Heart right ventricle (tissue), 16 donors: ENCODE results near the gene STARD4. TPM values are rescaled to one million over a fixed set of nuclear protein-coding genes. Genes with fewer than 3 reads are reported as not detected.
A peak's percentile ranks its signal among the peaks of the same experiment; 100 is the strongest.

Experiments
- ATAC-seq, 8 donors: fragments of 200-7000 bp; cut with Tn5 transposase; one replicate each; pipeline ENCODE4 v1.9.1; 2020; ENCODE audit warnings: mild to moderate bottlenecking in 8 of 8, moderate library complexity in 8 of 8, moderate number of reproducible peaks in 1 of 8
- DNase-seq, 2 donors: peaks; one replicate each; pipeline ENCODE4 v3.0.0-alpha.2; 2020
- H3K27ac ChIP-seq, 10 donors: fragments of 200-600 bp; sonication (generic) in 2 of 10; one replicate each; pipeline versions ENCODE4 v1.5.0 to v1.8.0; 2020 to 2022; ENCODE audit warnings: mild to moderate bottlenecking in 3 of 10
- H3K27me3 ChIP-seq, 7 donors: fragments of 200-600 bp; one replicate each; pipeline ENCODE4 v1.8.0; 2021 to 2022; ENCODE audit warnings: mild to moderate bottlenecking in 2 of 7
- H3K36me3 ChIP-seq, 9 donors: fragments of 200-600 bp; sonication (generic) in 1 of 9; one replicate each; pipeline versions ENCODE4 v1.5.0 to v1.8.0; 2020 to 2022; ENCODE audit warnings: mild to moderate bottlenecking in 2 of 9
- H3K4me1 ChIP-seq, 9 donors: fragments of 200-600 bp; sonication (generic) in 1 of 9; one replicate each; pipeline versions ENCODE4 v1.5.0 to v1.8.0; 2020 to 2022; ENCODE audit warnings: mild to moderate bottlenecking in 4 of 9
- H3K4me3 ChIP-seq, 10 donors: fragments of 200-600 bp; sonication (generic) in 2 of 10; one replicate each; pipeline versions ENCODE4 v1.5.0 to v1.8.0; 2020 to 2022; ENCODE audit warnings: mild to moderate bottlenecking in 7 of 10, moderate library complexity in 2 of 10
- H3K9me3 ChIP-seq, 11 donors: fragments of 200-600 bp in 10 of 11; sonication (generic) in 2 of 11; one replicate each; pipeline versions ENCODE4 v1.5.0 to v1.8.0; 2013 to 2022; ENCODE audit warnings: mild to moderate bottlenecking in 2 of 11, control low read depth in 1 of 11, moderate library complexity in 1 of 11
- WGBS, 2 donors: extraction: QIAGEN DNeasy Blood & Tissue Kit; methylation state at CpG; one replicate each; pipeline ENCODE4 v1.1.7; 2013; ENCODE audit warnings: inconsistent platforms in 1 of 2; 5-methylcytosine and 5-hydroxymethylcytosine counted together
- intact Hi-C, 10 donors: fragments of 100-400 bp; cut with DNase I; formaldehyde crosslinking; loops; one replicate each; pipeline versions ENCODE4 v1.11.1 to v1.14.2; 2022
- polyA plus RNA-seq, 2 donors: library from polyadenylated mRNA; stranded (reverse); fragments of 200-250 nt; gene quantifications; one replicate each; pipeline ENCODE4 v1.2.3, GENCODE V29; 2013
- total RNA-seq, 10 donors: library from RNA; stranded (reverse); fragmentation: NEBNext Ultra II Directional in 3 of 10; extraction: Animal tissue kit (Norgen Biotek cat#: 25700) in 3 of 10; gene quantifications; one replicate each; pipeline versions ENCODE4 v1.2.1 to v1.2.4, GENCODE V29; 2021 to 2023
- TF ChIP-seq, protein P1 (sequence below), 9 donors: fragments of 200-600 bp; sonication (generic) in 2 of 9; IDR thresholded peaks; one replicate each; pipeline versions ENCODE4 v1.5.0 to v1.8.0; 2021 to 2022; ENCODE audit warnings: antibody characterized with exemption in 9 of 9, mild to moderate bottlenecking in 5 of 9, moderate library complexity in 1 of 9
- donor health status: Arrhythmogenic right ventricular cardiomyopathy.
- donor health status: ischemic (EF 13 %, LVEDD 7.1; RV severe dilation, severe dysfunction).
- donor health status: healthy with polysubstance abuse.
- donor health status: DM: no; HTN: yes; CAD: no.
- donor health status: DM: no; HTN: no; CAD: no.
- donor health status: ischemic (EF 25% LVEDD 6.9; RV normal size, moderate dysfunction).
- donor health status: ischemic (EF 25% LVEDD 5.7; RV mildly dilated, moderate dysfunction).
- donor health status: healthy.
- donor health status: DM: yes; HTN: yes; CAD: no.
- donor health status: Ischemic cardiomyopathy.
- donor health status: ischemic (EF 35%, LVEDD 5.7; RV mildly dilated, moderate dysfunction).
- donor health status: nonischemic (EF 11% LVEDD 7.7; RV severe dilation, severe dysfunction).
- donor health status: DM: yes; HTN: yes; CAD: no.
- donor health status: PGD.
- donor health status: ischemic (EF 29% LVEDD 5.4; RV normal size, mild dysfunction).
- donor health status: nonischemic (EF 23%, LVEDD 6.1; RV moderate dilation, normal function).

Gene STARD4
- total and polyA plus RNA-seq, 12 donors: 2.9 to 14.0 (median 6.1) TPM

DNA sequence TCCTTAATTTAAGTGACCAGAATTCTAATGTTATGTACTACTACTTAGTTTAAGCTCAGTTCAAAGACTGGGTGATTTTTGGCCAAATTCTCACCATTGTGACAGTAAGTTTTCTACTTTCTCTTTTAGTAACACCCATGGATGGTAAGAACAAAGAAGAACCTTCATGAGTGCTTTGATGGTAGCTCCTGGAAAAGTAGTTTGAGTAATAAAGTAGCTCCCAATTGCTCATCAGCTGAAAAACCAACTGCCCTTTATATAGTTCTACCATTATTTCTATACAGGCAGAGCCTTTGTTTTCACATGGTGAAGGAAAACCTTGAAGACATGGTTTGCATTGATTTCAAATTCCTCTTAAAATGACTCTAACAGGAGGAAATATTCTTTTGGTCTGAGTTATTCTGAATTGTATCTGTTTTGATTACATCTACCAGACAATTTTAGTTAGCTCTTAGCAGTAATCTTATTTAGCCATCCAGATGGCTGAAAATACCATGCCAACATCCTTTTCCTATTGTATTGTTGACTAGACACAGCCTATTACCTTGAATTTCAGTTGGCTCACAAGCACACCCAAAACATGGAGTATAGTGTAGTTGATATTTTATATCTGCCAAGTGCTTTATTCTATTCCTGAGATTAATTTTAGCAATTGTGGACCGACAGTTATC is 23.7 kb upstream of the STARD4 start:
- Histone ChIP-seq H3K9me3 (no peaks in the 10 kb centered on the region), H3K4me1 (peaks cover 0 to 21% (median 0%) of the 10 kb centered on the region in 9 donors), H3K27ac (no peak overlapping the region), H3K4me3 (no peak overlapping the region), H3K27me3 (no peaks in the 10 kb centered on the region), H3K36me3 (no peaks in the 10 kb centered on the region)
- WGBS, 2 donors: 72 to 84% methylated on average over 1 of the region's 1 CpG
- intact Hi-C loops: no loop called here
- ATAC-seq (no peak), DNase-seq (no peak)
- TF ChIP-seq, protein P1, sequence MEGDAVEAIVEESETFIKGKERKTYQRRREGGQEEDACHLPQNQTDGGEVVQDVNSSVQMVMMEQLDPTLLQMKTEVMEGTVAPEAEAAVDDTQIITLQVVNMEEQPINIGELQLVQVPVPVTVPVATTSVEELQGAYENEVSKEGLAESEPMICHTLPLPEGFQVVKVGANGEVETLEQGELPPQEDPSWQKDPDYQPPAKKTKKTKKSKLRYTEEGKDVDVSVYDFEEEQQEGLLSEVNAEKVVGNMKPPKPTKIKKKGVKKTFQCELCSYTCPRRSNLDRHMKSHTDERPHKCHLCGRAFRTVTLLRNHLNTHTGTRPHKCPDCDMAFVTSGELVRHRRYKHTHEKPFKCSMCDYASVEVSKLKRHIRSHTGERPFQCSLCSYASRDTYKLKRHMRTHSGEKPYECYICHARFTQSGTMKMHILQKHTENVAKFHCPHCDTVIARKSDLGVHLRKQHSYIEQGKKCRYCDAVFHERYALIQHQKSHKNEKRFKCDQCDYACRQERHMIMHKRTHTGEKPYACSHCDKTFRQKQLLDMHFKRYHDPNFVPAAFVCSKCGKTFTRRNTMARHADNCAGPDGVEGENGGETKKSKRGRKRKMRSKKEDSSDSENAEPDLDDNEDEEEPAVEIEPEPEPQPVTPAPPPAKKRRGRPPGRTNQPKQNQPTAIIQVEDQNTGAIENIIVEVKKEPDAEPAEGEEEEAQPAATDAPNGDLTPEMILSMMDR (IDR thresholded peaks at IDR 0.05): no peak

DNA sequence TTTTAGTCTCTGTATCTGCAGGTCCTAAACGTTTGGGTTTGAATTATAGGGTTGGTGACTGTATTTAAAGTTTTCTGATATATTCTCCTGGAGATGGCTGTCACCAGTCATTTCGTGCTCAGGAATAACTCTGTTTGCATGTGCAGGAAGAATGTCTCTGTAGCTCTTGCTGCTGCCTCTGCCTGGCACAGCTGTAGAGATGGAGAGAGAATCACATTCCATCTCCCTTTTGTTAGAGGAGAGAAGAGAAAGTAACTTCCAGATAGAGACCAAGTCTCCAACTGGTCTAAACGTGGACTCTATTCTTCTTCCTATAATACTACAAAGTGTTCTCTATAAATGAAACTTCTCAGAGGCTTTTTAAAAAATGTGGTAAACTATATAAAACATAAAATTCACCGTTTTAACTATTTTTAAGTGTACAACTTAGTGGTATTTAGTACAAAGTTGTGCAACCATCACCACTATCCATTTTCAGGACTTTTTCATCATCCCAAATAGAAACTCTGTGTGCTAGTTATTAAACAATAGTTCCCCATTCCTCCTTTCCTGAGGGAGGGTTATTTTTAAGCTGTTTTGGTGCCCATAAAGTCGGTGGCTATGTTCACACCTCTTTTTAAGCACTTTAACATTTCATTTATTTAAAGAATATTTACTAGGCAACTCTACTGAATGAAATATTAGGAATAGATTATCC is 20.7 kb upstream of the STARD4 start:
- TF ChIP-seq, protein P1 (IDR thresholded peaks at IDR 0.05): no peak
- ATAC-seq: no peak
- H3K9me3 ChIP-seq: no peaks in the 10 kb centered on the region
- no peak overlapping the region for H3K4me3 ChIP-seq
- no peak overlapping the region for H3K27ac ChIP-seq
- peaks cover 0 to 39% (median 0%) of the 10 kb centered on the region in 9 donors for H3K4me1 ChIP-seq
- DNase-seq: no peak
- no peaks in the 10 kb centered on the region for H3K36me3 ChIP-seq
- intact Hi-C loops: loop anchor here in 8 of 10 donors (2.0 to 5.0 kb wide), 3 partner anchors 376 to 614 kb away; no protein-coding TSS in a partner anchor
- WGBS, 2 donors: 41 to 54% methylated on average over 5 of the region's 5 CpGs
- H3K27me3 ChIP-seq: no peaks in the 10 kb centered on the region

DNA sequence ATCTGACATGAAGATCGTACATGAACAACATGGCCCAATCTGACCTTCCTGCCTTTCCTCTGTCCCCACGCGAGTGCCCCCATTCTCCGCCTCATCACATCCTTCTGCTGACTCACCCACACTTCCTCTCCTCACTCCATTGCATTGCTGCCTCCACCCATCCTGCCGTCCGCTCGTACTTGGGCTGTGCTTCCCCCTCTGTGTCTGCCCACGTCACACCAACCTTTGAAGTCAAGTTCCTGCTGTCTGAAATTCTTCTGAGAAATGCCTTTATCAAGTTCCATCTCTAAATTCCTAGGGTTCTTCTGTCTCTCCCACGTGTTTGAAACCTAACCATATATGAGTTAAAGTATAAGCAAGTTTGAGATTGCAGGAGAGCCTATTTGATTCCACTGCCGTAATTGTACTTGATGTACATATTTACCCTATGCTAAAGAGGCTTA is 18.0 kb upstream of the STARD4 start:
- H3K27ac ChIP-seq: peak overlapping the region in 9 of 10 donors; percentile 24 to 81 (median 64)
- H3K27me3 ChIP-seq: no peaks in the 10 kb centered on the region
- no peaks in the 10 kb centered on the region for H3K36me3 ChIP-seq
- H3K4me3 ChIP-seq: no peak overlapping the region
- peaks cover 0 to 39% (median 0%) of the 10 kb centered on the region in 9 donors for H3K4me1 ChIP-seq
- intact Hi-C loops: loop anchor here in 8 of 10 donors (2.0 to 5.0 kb wide), 3 partner anchors 373 to 617 kb away; no protein-coding TSS in a partner anchor
- no peaks in the 10 kb centered on the region for H3K9me3 ChIP-seq
- TF ChIP-seq, protein P1 (IDR thresholded peaks at IDR 0.05): no peak
- DNase-seq: peak; percentile 60 to 82
- ATAC-seq: peak; percentile 92 to 100 (median 98)
- WGBS, 2 donors: 45 to 51% methylated on average over 10 of the region's 10 CpGs

DNA sequence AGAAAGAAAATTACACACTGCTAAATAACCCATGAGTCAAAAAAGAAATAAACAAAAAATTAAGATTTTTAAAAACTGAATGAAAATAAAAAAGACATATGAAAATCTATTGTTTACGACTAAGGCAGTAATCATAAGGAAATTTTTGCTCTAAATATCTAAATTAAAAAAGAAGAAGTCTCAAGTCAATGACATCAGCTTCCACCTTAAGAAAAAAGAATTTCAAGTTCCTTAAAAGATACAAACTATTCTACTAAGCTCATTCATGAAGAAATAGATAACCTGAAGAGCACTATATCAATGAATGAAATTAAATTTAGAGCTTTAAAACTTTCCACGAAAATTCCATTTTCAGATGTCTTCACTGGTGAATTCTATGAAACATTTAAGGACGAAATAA is 15.7 kb upstream of the STARD4 start:
- intact Hi-C loops: no loop called here
- H3K9me3 ChIP-seq: no peaks in the 10 kb centered on the region
- TF ChIP-seq, protein P1 (IDR thresholded peaks at IDR 0.05): no peak
- H3K4me3 ChIP-seq: no peak overlapping the region
- peaks cover 0 to 33% (median 0%) of the 10 kb centered on the region in 9 donors for H3K4me1 ChIP-seq
- H3K27ac ChIP-seq: no peak overlapping the region
- WGBS, 2 donors: 94 to 96% methylated on average over 3 of the region's 3 CpGs
- ATAC-seq (no peak), DNase-seq (no peak)
- no peaks in the 10 kb centered on the region for H3K27me3 ChIP-seq
- no peaks in the 10 kb centered on the region for H3K36me3 ChIP-seq
